CD4-positive, alpha-beta T cell (primary cell): ENCODE data around the gene TSSK6. TPM values are rescaled to one million over a fixed set of nuclear protein-coding genes. Genes with fewer than 3 reads are reported as not detected.

Experiments used
- ATAC-seq: fragments of 200-7000 bp; cut with Tn5 transposase; one replicate; pipeline ENCODE4 v1.10.0; 2022; ENCODE audit warnings: mild to moderate bottlenecking; ENCODE audit not compliant: poor library complexity
- CTCF ChIA-PET: fragments of 350-600 bp; sonication (Branson Sonifier 250); formaldehyde crosslinking; loops from one replicate; lab custom pipeline; 2021; ENCODE audit warnings: antibody characterized with exemption, inconsistent platforms; lab: Charles Lee
- POLR2A ChIA-PET: fragments of 350-600 bp; sonication (Branson Sonifier 250); formaldehyde crosslinking; loops from one replicate; lab custom pipeline; 2021; ENCODE audit warnings: antibody characterized with exemption, inconsistent platforms; lab: Charles Lee
- DNase-seq, 14 experiments: peaks; one replicate each; pipeline ENCODE4 v3.0.0-alpha.2; 2013 to 2020; ENCODE audit warnings: mixed read lengths in 2 of 14
- H3K27ac ChIP-seq, 2 donors: one replicate each; pipeline versions ENCODE4 v1.5.1 to v1.7.0; 2013; ENCODE audit warnings: low read length in 2 of 2, low read depth in 1 of 2, mild to moderate bottlenecking in 1 of 2
- H3K27me3 ChIP-seq, 2 experiments: 1 replicate in 1 of 2; 2 replicates in 1 of 2; pipeline versions ENCODE4 v1.6.1 to v1.7.0; 2013; ENCODE audit warnings: low read length in 2 of 2, control low read depth in 1 of 2, mild to moderate bottlenecking in 1 of 2, moderate library complexity in 1 of 2; ENCODE audit not compliant: insufficient read depth in 2 of 2, control insufficient read depth in 1 of 2
- H3K36me3 ChIP-seq: one replicate; pipeline ENCODE4 v1.6.1; 2013; ENCODE audit warnings: low read length, control low read depth; ENCODE audit not compliant: insufficient read depth
- H3K4me1 ChIP-seq: one replicate; pipeline ENCODE4 v1.6.1; 2013; ENCODE audit warnings: low read length, control low read depth; ENCODE audit not compliant: insufficient read depth
- H3K4me3 ChIP-seq: one replicate; pipeline ENCODE4 v1.5.1; 2013; ENCODE audit warnings: mild to moderate bottlenecking, low read length, moderate library complexity
- H3K9me3 ChIP-seq, 2 experiments: 1 replicate in 1 of 2; 2 replicates in 1 of 2; pipeline versions ENCODE4 v1.6.1 to v1.7.0; 2013; ENCODE audit warnings: low read length in 2 of 2, mild to moderate bottlenecking in 2 of 2, control low read depth in 1 of 2, moderate library complexity in 1 of 2; ENCODE audit not compliant: control insufficient read depth in 1 of 2, insufficient read depth in 1 of 2
- H3K27ac Mint-ChIP-seq: one replicate; pipeline ENCODE4 v1.8.0; 2020; ENCODE audit warnings: mixed read lengths
- H3K27me3 Mint-ChIP-seq: one replicate; pipeline ENCODE4 v1.8.0; 2021; ENCODE audit warnings: mixed read lengths
- H3K36me3 Mint-ChIP-seq: one replicate; pipeline ENCODE4 v1.8.0; 2021; ENCODE audit warnings: low read depth, mixed read lengths
- H3K4me1 Mint-ChIP-seq: one replicate; pipeline ENCODE4 v1.8.0; 2021; ENCODE audit warnings: low read depth, mixed read lengths
- H3K4me3 Mint-ChIP-seq: one replicate; pipeline ENCODE4 v1.8.0; 2020; ENCODE audit warnings: mild to moderate bottlenecking, mixed read lengths
- H3K9me3 Mint-ChIP-seq: one replicate; pipeline ENCODE4 v1.8.0; 2020; ENCODE audit warnings: mixed read lengths
- CTCF ChIP-seq: fragments of 200-600 bp; IDR thresholded peaks from one replicate; pipeline ENCODE4 v1.8.0; 2022; ENCODE audit warnings: antibody characterized with exemption, mild to moderate bottlenecking
- intact Hi-C, 2 experiments: fragments of 100-400 bp; cut with DNase I in 1 of 2; cut with micrococcal nuclease in 1 of 2; formaldehyde crosslinking; loops; one replicate each; pipeline versions ENCODE4 v1.15.1 to v1.9.0; 2023 to 2025; cut with DNase I, micrococcal nuclease
- total RNA-seq, 174 experiments: library from RNA in 2 of 174; stranded (reverse) in 2 of 174; gene quantifications; one replicate each; pipeline ENCODE4 v1.2.3 and lab custom pipeline; 2021 to 2026

TSSK6 gene
- total RNA-seq, 2 experiments from 2014 or later, result 3.4 to 5.5 TPM

- ATAC-seq (no peak), DNase-seq (no peak)
- Histone ChIP-seq H3K4me1 (no peaks in the 10 kb centered on the region), H3K4me3 (no peak overlapping the region), H3K27ac (no peak overlapping the region), H3K9me3 (no peaks in the 10 kb centered on the region), H3K27me3 (no peaks in the 10 kb centered on the region), H3K36me3 (peaks cover 41% of the 10 kb centered on the region)
- Mint-ChIP-seq H3K27me3 (no peaks in the 10 kb centered on the region), H3K9me3 (no peaks in the 10 kb centered on the region), H3K27ac (no peak overlapping the region), H3K4me1 (no peaks in the 10 kb centered on the region), H3K36me3 (peaks cover 46% of the 10 kb centered on the region), H3K4me3 (no peak overlapping the region)
- intact Hi-C loops, result no loop called here
- ChIA-PET CTCF (no interaction called here), POLR2A (no interaction called here)
- no peak for TF ChIP-seq CTCF
These were observed 7.1 kb downstream of the TSSK6 start for GRCh38 chr19:19508217-19508616.

- Mint-ChIP-seq H3K27ac (no peak overlapping the region), H3K27me3 (no peaks in the 10 kb centered on the region), H3K9me3 (no peaks in the 10 kb centered on the region), H3K4me1 (no peaks in the 10 kb centered on the region), H3K36me3 (peaks cover 55% of the 10 kb centered on the region), H3K4me3 (no peak overlapping the region)
- no peak for ATAC-seq
- Histone ChIP-seq H3K36me3 (peaks cover 49% of the 10 kb centered on the region), H3K4me1 (no peaks in the 10 kb centered on the region), H3K27me3 (no peaks in the 10 kb centered on the region), H3K9me3 (no peaks in the 10 kb centered on the region), H3K4me3 (no peak overlapping the region), H3K27ac (no peak overlapping the region)
- intact Hi-C loops, result no loop called here
- ChIA-PET CTCF (no interaction called here), POLR2A (interaction anchor here (1.1 kb wide), 1 partner anchor 8 kb away, joined by 3 read pairs; the partner anchor contains the start of genes NDUFA13 and TSSK6)
- no peak for TF ChIP-seq CTCF
- no peak for DNase-seq
These were observed 8.0 kb downstream of the TSSK6 start for GRCh38 chr19:19507354-19507753.

- ChIA-PET CTCF (no interaction called here), POLR2A (interaction anchor here (1.1 kb wide), 1 partner anchor 9 kb away, joined by 3 read pairs; the partner anchor contains the start of genes NDUFA13 and TSSK6)
- no peak overlapping the region for H3K27ac ChIP-seq
- no peaks in the 10 kb centered on the region for H3K9me3 Mint-ChIP-seq
- no peak overlapping the region for H3K27ac Mint-ChIP-seq
- no peaks in the 10 kb centered on the region for H3K9me3 ChIP-seq
- ATAC-seq, result no peak
- H3K36me3 ChIP-seq, result peaks cover 57% of the 10 kb centered on the region
- intact Hi-C loops, result no loop called here
- H3K4me1 ChIP-seq, result no peaks in the 10 kb centered on the region
- TF ChIP-seq CTCF, result no peak
- DNase-seq, result no peak
- H3K4me3 ChIP-seq, result no peak overlapping the region
- no peaks in the 10 kb centered on the region for H3K27me3 ChIP-seq
- no peaks in the 10 kb centered on the region for H3K27me3 Mint-ChIP-seq
- no peaks in the 10 kb centered on the region for H3K4me1 Mint-ChIP-seq
- peaks cover 62% of the 10 kb centered on the region for H3K36me3 Mint-ChIP-seq
- H3K4me3 Mint-ChIP-seq, result no peak overlapping the region
These were observed 8.8 kb downstream of the TSSK6 start for GRCh38 chr19:19506592-19506991.
